CD4-positive, alpha-beta T cell treated with Interleukin-15 for 4 hours (primary cell): ENCODE data around the gene SETX.
"Not testable (repeated sequence)": the region's sequence is repeated elsewhere in the genome, so short reads cannot be mapped to it uniquely, and the experiment has no call there.

Experiments
- DNase-seq: peaks from one replicate; pipeline ENCODE4 v3.0.0-alpha.2; 2020; ENCODE audit warnings: low spot score

The SETX gene

DNA sequence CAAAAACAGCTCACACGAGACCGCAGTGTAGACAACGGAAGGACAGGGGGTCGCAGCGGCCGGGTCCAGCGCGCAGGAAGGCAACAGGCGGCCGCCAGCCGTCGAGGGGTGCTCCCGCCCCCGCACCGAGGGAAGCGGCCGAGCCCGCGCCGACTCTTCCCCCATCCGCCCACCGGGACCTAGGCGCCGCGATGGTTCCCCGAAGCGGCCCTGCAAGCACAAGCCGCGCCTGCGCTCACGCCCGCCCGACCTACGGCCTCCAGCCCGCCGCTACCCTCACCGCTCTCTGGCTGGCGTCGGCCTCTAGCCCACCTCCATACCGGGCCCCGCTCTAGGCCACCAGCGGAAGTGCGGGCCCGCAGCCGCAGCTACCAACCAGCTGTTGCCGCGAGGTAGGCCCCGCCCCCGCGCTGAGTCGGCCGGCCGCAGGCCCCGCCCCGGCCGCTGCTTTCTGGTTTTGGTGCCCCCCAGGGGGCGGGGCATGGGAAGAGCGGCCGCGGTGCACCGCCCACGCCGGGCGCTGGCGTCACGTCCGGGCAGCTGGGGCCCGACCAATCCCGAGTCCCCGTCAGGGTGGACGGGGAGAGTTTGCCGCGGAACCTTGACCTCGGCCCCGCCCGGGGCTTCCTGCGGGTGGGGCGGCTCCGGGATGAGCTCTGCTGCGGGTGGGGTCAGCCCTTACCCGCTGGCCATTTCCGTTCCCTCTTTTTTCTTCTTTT is at the start of gene SETX:
Gene SETX (minus strand): TSS at position 350 of the 719 bp plus-strand sequence. CDS start 5,558 bp downstream, outside the sequence.
- peak; percentile 95 for DNase-seq

DNA sequence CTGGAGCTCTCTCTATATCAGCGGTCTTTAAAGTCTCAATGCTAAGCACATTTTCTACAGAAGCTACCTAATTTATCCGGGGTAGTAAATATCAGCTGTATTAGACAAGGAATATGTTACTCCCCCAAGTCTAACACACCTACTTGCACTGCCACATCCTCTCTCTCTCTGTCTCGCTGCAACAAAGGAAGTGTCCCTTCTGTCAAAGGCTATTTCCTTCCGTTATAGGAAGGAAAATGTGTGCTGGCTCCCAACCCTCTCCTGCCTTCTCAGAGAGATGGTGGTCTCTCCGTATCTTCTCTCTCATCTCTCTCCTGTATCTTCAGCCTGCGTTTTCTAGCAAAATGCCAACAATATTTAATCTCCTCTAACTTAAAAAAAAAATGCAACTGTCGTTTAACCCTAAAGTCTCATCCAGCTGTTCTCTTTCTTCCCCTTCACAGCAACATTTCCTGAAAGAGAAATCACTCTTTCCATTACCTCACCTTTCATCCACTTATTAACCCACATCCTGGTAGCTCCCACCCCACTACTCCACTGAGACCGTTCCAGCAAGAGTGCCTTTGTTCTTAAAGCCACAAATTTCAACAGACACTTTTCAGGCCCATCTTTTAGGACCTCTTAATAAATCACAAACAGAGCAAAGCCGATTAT is 49.6 kb upstream of the SETX start:
- peak; percentile 17 for DNase-seq

DNA sequence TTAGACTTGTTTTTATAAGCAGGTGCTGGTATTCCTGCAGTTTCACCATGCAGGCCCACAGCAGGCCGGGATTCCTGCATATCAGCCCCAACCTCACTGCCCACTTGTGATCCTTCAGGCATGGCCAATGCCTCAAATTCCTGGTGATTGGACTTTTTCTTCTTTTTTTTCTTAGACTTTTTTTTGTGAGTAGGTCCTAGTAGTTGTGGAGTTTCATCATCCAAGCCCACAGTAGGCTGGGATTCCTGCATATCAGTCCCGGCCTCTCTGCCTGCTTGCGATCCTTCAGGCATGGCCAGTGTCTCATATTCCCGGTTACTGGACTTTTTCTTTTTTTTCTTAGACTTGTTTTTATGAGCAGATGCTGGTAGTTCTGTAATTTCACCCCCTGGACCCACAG is 47.0 kb upstream of the SETX start:
- no peak for DNase-seq

GRCh38 chr9:132395560-132395959 is 40.8 kb upstream of the SETX start:
- no peak for DNase-seq

GRCh38 chr9:132391449-132391848 is 36.7 kb upstream of the SETX start:
- no peak for DNase-seq

GRCh38 chr9:132390966-132391365 is 36.2 kb upstream of the SETX start:
- no peak for DNase-seq

DNA sequence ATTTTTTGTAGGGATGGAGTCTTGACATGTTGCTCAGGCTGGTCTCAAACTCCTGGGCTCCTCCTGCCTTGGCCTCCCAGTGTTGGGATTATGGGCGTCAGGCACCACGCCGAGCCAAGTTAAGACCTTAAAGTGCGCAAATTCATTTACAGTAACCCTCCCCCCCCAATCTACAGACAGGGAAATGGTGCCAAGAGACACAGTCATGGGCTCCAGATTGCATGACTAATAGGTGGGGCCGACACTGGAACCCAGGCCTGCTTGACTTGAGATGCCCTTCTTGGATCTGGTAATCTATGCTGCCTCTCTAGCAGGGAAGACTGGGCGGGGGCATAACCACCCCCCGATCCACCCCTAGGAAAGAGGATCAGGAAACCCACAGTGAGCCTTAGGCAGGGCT is 32.3 kb upstream of the SETX start:
- no peak for DNase-seq

DNA sequence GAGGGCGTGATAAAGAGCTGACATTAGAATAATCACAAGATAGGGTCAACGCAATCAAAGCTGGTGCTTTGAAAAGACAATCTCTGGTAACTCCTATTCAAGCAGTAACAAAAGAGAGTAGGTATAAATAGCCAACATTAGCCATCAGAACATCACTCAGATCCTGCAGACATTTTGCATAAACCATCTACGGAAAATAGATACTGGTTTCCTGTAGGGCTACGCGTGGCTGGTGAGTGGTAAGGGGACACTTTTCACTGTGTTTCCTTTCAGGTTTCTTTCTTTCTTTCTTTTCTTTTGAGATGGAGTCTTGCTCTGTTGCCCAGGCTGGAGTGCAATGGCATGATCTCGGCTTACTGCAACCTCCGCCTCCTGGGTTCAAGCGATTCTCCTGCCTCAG is 29.6 kb upstream of the SETX start:
- DNase-seq = no peak

DNA sequence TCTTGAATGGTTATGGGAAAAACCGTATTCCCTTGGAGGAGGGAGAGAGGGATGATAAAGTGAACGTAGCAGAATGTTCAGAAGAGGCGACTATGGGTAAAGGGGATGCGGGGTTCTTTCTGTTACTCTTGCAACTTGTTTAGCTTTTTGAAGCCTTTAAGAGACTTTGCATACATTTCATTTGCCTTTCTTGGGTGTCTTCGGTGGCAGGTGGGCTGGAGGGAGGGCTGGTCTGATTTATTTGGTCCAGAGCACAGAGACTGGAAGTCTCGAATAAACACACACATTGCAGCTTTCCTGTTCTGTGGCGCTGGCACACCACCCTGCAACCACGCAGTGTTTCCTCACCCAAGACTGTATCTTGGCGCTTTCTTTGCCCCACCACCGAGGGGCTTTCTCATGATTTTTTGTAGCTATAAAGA is 28.7 kb upstream of the SETX start:
- no peak for DNase-seq

- no peak for DNase-seq
These were observed 27.3 kb upstream of the SETX start for GRCh38 chr9:132381966-132382541.

DNA sequence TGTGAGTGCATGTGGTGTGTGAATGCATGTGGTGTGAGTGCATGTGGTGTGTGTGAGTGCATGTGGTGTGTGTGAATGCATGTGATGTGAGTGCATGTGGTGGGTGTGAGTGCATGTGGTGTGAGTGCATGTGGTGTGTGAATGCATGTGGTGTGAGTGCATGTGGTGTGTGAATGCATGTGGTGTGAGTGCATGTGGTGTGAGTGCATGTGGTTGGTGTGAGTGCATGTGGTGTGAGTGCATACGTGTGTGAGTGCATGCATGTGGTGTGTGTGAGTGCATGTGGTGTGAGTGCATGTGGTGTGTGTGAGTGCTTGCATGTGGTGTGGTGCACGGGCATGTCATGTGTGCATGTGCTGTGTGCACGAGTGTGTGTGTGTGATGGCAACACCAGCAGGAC is 23.6 kb upstream of the SETX start:
- DNase-seq = not testable (repeated sequence)

- DNase-seq = not testable (repeated sequence)
These were observed 23.0 kb upstream of the SETX start for GRCh38 chr9:132377769-132378168.

DNA sequence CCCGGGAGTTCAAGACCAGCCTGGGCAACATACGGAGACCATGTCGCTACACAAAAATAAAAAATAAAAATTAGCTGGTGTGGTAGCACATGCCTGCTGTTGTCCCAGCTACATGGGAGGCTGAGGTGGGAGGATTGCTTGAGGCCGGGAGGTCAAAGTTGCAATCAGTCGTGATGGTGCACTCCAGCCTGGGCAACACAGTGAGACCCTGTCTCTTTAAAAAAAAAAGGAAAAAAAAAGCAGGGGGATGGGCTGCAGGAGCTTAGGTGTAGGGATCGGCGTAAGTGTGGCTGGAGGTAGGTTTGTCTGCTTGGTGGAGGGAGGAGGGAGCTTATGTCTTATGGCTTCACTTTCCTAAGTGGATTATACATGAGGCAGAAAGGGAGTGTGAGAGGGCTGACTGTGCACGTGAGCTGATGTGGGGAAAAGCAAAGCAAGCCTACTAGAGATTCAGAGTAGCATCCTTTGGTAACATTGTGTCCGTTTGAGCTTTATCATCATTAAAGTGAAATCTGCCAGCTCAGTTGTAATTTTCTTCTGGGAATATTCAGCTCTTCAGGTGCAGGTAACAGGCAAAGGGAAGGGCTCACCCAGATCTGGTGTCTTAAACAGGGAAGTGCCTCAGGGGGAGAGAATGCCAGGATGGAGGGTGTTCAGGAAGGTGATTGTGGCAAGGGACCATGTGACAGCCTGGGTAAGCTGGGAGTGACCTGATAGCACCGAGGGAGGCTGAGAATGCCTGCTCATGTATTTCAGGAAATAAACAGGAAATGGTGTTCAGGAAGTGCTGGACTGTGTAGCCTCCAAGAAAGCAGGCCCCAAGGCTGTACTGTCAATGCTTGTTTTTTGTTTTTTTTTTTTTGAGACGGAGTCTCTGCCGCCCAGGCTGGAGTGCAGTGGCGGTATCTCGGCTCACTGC is 17.6 kb upstream of the SETX start:
- DNase-seq = no peak

DNA sequence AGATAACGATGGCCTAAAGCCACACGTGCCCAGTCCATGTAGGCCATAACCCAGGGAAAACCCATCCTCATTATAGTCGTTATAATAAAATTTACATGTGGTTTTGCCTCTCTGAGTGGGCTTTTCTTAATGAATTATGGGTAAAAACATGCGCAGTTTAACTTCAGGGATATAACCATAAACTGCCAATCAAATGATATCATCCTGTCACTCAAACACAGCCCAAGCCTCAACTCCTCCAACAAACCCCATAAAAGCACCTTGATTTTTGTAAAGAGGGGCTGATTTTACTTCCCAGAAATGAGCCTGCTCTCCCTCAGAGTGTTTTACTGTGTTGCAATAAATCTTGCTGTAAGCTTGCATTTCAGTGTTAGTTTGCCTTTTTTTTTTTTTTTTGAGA is 15.8 kb upstream of the SETX start:
- no peak for DNase-seq

- no peak for DNase-seq
These were observed 14.6 kb upstream of the SETX start for GRCh38 chr9:132369421-132369820.

GRCh38 chr9:132367613-132368313 is 13.0 kb upstream of the SETX start:
- no peak for DNase-seq

GRCh38 chr9:132366481-132366880 is 11.7 kb upstream of the SETX start:
- DNase-seq = no peak

DNA sequence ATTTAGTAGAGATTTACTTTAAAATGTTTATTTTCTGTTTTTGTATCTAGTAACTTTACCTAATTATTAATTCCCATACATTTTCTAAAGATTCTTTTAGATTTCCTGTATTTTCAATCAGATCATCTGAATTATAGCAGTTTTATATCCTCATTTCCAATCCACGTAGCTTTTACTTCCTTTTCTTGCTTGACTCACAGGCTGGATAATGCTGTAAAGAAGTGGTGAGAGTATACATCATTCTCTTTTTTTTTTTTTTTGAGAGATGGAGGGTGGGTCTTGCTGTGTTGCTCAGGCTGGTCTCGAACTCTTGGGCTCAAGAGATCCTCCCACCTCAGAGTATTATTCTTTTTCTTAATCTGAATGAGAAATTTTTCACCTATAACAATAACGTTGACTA is 11.2 kb upstream of the SETX start:
- DNase-seq = no peak

- no peak for DNase-seq
These were observed 9.3 kb upstream of the SETX start for GRCh38 chr9:132364068-132364467.

DNA sequence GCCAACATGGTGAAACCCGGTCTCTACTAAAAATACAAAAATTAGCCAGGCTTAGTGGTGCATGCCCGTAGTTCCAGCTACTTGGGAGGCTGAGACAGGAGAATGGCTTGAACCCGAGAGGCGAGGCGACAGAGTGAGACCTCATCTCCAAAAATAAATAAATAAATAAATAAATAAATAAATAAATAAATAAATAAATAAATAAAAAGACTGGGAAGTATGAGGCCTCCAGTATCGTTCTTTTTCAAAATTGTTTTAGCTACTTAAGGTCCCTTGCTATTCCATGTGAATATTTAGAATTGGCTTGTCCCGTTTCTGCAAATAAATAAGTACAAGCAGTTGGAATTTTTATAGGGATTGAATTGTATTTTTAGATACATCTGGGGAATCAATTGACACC is 3.0 kb upstream of the SETX start:
- DNase-seq = no peak

DNA sequence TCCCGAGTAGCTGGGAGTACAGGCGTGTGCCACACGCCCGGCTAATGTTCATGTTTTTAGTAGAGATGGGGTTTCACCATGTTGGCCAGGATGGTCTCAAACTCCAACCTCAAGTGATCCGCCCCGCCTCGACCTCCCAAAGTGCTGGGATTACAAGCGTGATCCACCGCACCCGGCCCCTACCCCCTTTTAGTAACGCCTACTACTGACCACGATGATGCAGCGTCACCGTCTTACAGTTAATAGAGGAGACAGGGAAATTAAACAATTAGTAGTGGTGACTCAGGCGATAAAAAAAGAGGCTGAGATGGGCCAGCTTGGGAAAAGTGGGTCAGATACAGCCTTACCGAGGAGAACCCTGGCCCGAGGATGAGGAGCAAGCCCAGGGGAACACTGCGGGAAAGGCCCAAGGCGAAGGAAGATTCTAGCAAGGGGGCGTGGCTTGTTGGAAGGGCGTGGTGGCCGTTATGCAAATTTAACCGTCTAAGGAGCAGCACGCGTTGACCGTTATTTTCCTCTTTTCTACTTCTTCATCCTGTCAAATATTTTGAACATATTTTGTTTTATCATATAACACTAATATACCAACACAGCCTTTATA is 1.6 kb upstream of the SETX start:
- no peak for DNase-seq
